Vagina (tissue), 2 donors: ENCODE data around the gene MTHFS.

ENCODE experiments used
- CTCF ChIP-seq, 3 experiments: fragments of 450-650 bp in 2 of 3; fragments of 200-600 bp in 1 of 3; sonication (generic) in 1 of 3; IDR thresholded peaks; one replicate each; pipeline ENCODE4 v1.5.1; 2017 to 2019; ENCODE audit warnings: antibody characterized with exemption in 3 of 3, mild to moderate bottlenecking in 2 of 3, moderate library complexity in 2 of 3
- POLR2A ChIP-seq, 2 donors: fragments of 450-650 bp; IDR thresholded peaks; one replicate each; pipeline ENCODE4 v1.6.1; 2017; ENCODE audit warnings: antibody characterized with exemption in 2 of 2, mild to moderate bottlenecking in 2 of 2, moderate library complexity in 2 of 2
- POLR2AphosphoS5 ChIP-seq, 2 donors: sonication (generic); formaldehyde crosslinking; IDR thresholded peaks; one replicate each; pipeline ENCODE4 v1.9.0; 2017; ENCODE audit warnings: antibody characterized with exemption in 2 of 2, mild to moderate bottlenecking in 2 of 2, low read depth in 1 of 2; ENCODE audit not compliant: insufficient read depth in 1 of 2

GRCh38 chr15:79898369-79898768 is 1.6 kb upstream of the MTHFS start:
- TF ChIP-seq CTCF (IDR thresholded peaks at IDR 0.05) (no peak), POLR2A (IDR thresholded peaks at IDR 0.05) (no peak), POLR2AphosphoS5 (IDR thresholded peaks at IDR 0.05; ENCODE audit: insufficient read depth in 1 of 2, low read depth in 1 of 2) (no peak)
